ENCODE results near the gene CCDC141.

- TF ChIP-seq YY1 (IDR thresholded peaks at IDR 0.05; ENCODE audit: insufficient read depth, insufficient read length) (no peak), SUZ12 (IDR thresholded peaks at IDR 0.05; ENCODE audit: extremely low read depth, insufficient read depth, insufficient read length) (no peak)
These were observed 172.1 kb downstream of the CCDC141 start for GRCh38 chr2:178877874-178878273.

All from NT2/D1 (cell line).